ENCODE measurements around the gene TSPAN5.
"Not testable (repeated sequence)": the region's sequence is repeated elsewhere in the genome, so short reads cannot be mapped to it uniquely, and the experiment has no call there.

Gene TSPAN5

GRCh38 chr4:98457422-98457821 is 201.0 kb downstream of the TSPAN5 start:
- not testable (repeated sequence) for H3K9me3 ChIP-seq (ENCODE audit: low read length); H3K36me3 ChIP-seq (ENCODE audit: insufficient read depth, low read length); H3K9ac ChIP-seq (ENCODE audit: low read length); H3K4me3 ChIP-seq (ENCODE audit: low read depth in 1 of 2, low read length in 2 of 2); H3K27ac ChIP-seq (ENCODE audit: low read depth, low read length); H3K27me3 ChIP-seq (ENCODE audit: control insufficient read depth in 1 of 2, insufficient read depth in 2 of 2, low read length in 2 of 2); H3K4me1 ChIP-seq (ENCODE audit: insufficient read depth, low read length)

- Histone ChIP-seq H3K27ac (ENCODE audit: low read depth, low read length) (no peak overlapping the region), H3K4me3 (ENCODE audit: low read depth in 1 of 2, low read length in 2 of 2) (no peak overlapping the region), H3K4me1 (ENCODE audit: insufficient read depth, low read length) (no peaks in the 10 kb centered on the region), H3K36me3 (ENCODE audit: insufficient read depth, low read length) (no peaks in the 10 kb centered on the region), H3K9ac (ENCODE audit: low read length) (no peak overlapping the region), H3K9me3 (ENCODE audit: low read length) (no peaks in the 10 kb centered on the region), H3K27me3 (ENCODE audit: control insufficient read depth in 1 of 2, insufficient read depth in 2 of 2, low read length in 2 of 2) (no peaks in the 10 kb centered on the region)
Observed at GRCh38 chr4:98452091-98452490, 206.3 kb downstream of the TSPAN5 start.

GRCh38 chr4:98448908-98449307 is 209.5 kb downstream of the TSPAN5 start:
- H3K9me3 ChIP-seq (ENCODE audit: low read length), result no peaks in the 10 kb centered on the region
- no peak overlapping the region for H3K9ac ChIP-seq (ENCODE audit: low read length)
- no peaks in the 10 kb centered on the region for H3K36me3 ChIP-seq (ENCODE audit: insufficient read depth, low read length)
- H3K27ac ChIP-seq (ENCODE audit: low read depth, low read length), result no peak overlapping the region
- H3K4me1 ChIP-seq (ENCODE audit: insufficient read depth, low read length), result no peaks in the 10 kb centered on the region
- H3K27me3 ChIP-seq (ENCODE audit: control insufficient read depth in 1 of 2, insufficient read depth in 2 of 2, low read length in 2 of 2), result no peaks in the 10 kb centered on the region
- H3K4me3 ChIP-seq (ENCODE audit: low read depth in 1 of 2, low read length in 2 of 2), result no peak overlapping the region

GRCh38 chr4:98447648-98448047 is 210.8 kb downstream of the TSPAN5 start:
- H3K27ac ChIP-seq (ENCODE audit: low read depth, low read length), result no peak overlapping the region
- no peaks in the 10 kb centered on the region for H3K27me3 ChIP-seq (ENCODE audit: control insufficient read depth in 1 of 2, insufficient read depth in 2 of 2, low read length in 2 of 2)
- no peak overlapping the region for H3K4me3 ChIP-seq (ENCODE audit: low read depth in 1 of 2, low read length in 2 of 2)

GRCh38 chr4:98446499-98447375 is 211.7 kb downstream of the TSPAN5 start:
- Histone ChIP-seq H3K4me1 (ENCODE audit: insufficient read depth, low read length) (no peaks in the 10 kb centered on the region), H3K27ac (ENCODE audit: low read depth, low read length) (no peak overlapping the region), H3K36me3 (ENCODE audit: insufficient read depth, low read length) (peaks cover 6% of the 10 kb centered on the region), H3K9me3 (ENCODE audit: low read length) (no peaks in the 10 kb centered on the region), H3K27me3 (ENCODE audit: control insufficient read depth in 1 of 2, insufficient read depth in 2 of 2, low read length in 2 of 2) (no peaks in the 10 kb centered on the region), H3K9ac (ENCODE audit: low read length) (no peak overlapping the region), H3K4me3 (ENCODE audit: low read depth in 1 of 2, low read length in 2 of 2) (no peak overlapping the region)

More at GRCh38 chr4:98447648-98448047, 210.8 kb downstream of the TSPAN5 start:
- no peak overlapping the region for H3K9ac ChIP-seq (ENCODE audit: low read length)
- H3K9me3 ChIP-seq (ENCODE audit: low read length), result no peaks in the 10 kb centered on the region
- H3K36me3 ChIP-seq (ENCODE audit: insufficient read depth, low read length), result peaks cover 6% of the 10 kb centered on the region
- H3K4me1 ChIP-seq (ENCODE audit: insufficient read depth, low read length), result no peaks in the 10 kb centered on the region

- Histone ChIP-seq H3K4me3 (ENCODE audit: low read depth in 1 of 2, low read length in 2 of 2) (no peak overlapping the region), H3K36me3 (ENCODE audit: insufficient read depth, low read length) (peaks cover 6% of the 10 kb centered on the region), H3K9ac (ENCODE audit: low read length) (no peak overlapping the region)
Observed at GRCh38 chr4:98444371-98444770, 214.0 kb downstream of the TSPAN5 start.

GRCh38 chr4:98434816-98435215 is 223.6 kb downstream of the TSPAN5 start:
- peaks cover 6% of the 10 kb centered on the region for H3K36me3 ChIP-seq (ENCODE audit: insufficient read depth, low read length)
- H3K9ac ChIP-seq (ENCODE audit: low read length), result no peak overlapping the region
- H3K9me3 ChIP-seq (ENCODE audit: low read length), result no peaks in the 10 kb centered on the region
- H3K4me1 ChIP-seq (ENCODE audit: insufficient read depth, low read length), result no peaks in the 10 kb centered on the region
- H3K27me3 ChIP-seq (ENCODE audit: control insufficient read depth in 1 of 2, insufficient read depth in 2 of 2, low read length in 2 of 2), result no peaks in the 10 kb centered on the region
- H3K27ac ChIP-seq (ENCODE audit: low read depth, low read length), result no peak overlapping the region
- no peak overlapping the region for H3K4me3 ChIP-seq (ENCODE audit: low read depth in 1 of 2, low read length in 2 of 2)

More at GRCh38 chr4:98444371-98444770, 214.0 kb downstream of the TSPAN5 start:
- Histone ChIP-seq H3K27ac (ENCODE audit: low read depth, low read length) (no peak overlapping the region), H3K27me3 (ENCODE audit: control insufficient read depth in 1 of 2, insufficient read depth in 2 of 2, low read length in 2 of 2) (no peaks in the 10 kb centered on the region), H3K4me1 (ENCODE audit: insufficient read depth, low read length) (no peaks in the 10 kb centered on the region), H3K9me3 (ENCODE audit: low read length) (no peaks in the 10 kb centered on the region)

- no peaks in the 10 kb centered on the region for H3K27me3 ChIP-seq (ENCODE audit: control insufficient read depth in 1 of 2, insufficient read depth in 2 of 2, low read length in 2 of 2)
- H3K36me3 ChIP-seq (ENCODE audit: insufficient read depth, low read length), result peaks cover 6% of the 10 kb centered on the region
- H3K9me3 ChIP-seq (ENCODE audit: low read length), result no peaks in the 10 kb centered on the region
- H3K4me1 ChIP-seq (ENCODE audit: insufficient read depth, low read length), result no peaks in the 10 kb centered on the region
- H3K9ac ChIP-seq (ENCODE audit: low read length), result no peak overlapping the region
- H3K4me3 ChIP-seq (ENCODE audit: low read depth in 1 of 2, low read length in 2 of 2), result no peak overlapping the region
- no peak overlapping the region for H3K27ac ChIP-seq (ENCODE audit: low read depth, low read length)
Observed at GRCh38 chr4:98433691-98434090, 224.7 kb downstream of the TSPAN5 start.

GRCh38 chr4:98430708-98431403 is 227.6 kb downstream of the TSPAN5 start:
- peaks cover 6% of the 10 kb centered on the region for H3K36me3 ChIP-seq (ENCODE audit: insufficient read depth, low read length)
- H3K27me3 ChIP-seq (ENCODE audit: control insufficient read depth in 1 of 2, insufficient read depth in 2 of 2, low read length in 2 of 2), result no peaks in the 10 kb centered on the region
- no peak overlapping the region for H3K27ac ChIP-seq (ENCODE audit: low read depth, low read length)
- no peaks in the 10 kb centered on the region for H3K9me3 ChIP-seq (ENCODE audit: low read length)
- H3K4me3 ChIP-seq (ENCODE audit: low read depth in 1 of 2, low read length in 2 of 2), result no peak overlapping the region
- H3K4me1 ChIP-seq (ENCODE audit: insufficient read depth, low read length), result no peaks in the 10 kb centered on the region
- H3K9ac ChIP-seq (ENCODE audit: low read length), result no peak overlapping the region

GRCh38 chr4:98423009-98423408 is 235.4 kb downstream of the TSPAN5 start:
- H3K9me3 ChIP-seq (ENCODE audit: low read length), result no peaks in the 10 kb centered on the region
- no peak overlapping the region for H3K27ac ChIP-seq (ENCODE audit: low read depth, low read length)
- H3K4me3 ChIP-seq (ENCODE audit: low read depth in 1 of 2, low read length in 2 of 2), result no peak overlapping the region
- H3K9ac ChIP-seq (ENCODE audit: low read length), result no peak overlapping the region
- H3K36me3 ChIP-seq (ENCODE audit: insufficient read depth, low read length), result peaks cover 10% of the 10 kb centered on the region
- no peaks in the 10 kb centered on the region for H3K27me3 ChIP-seq (ENCODE audit: control insufficient read depth in 1 of 2, insufficient read depth in 2 of 2, low read length in 2 of 2)
- no peaks in the 10 kb centered on the region for H3K4me1 ChIP-seq (ENCODE audit: insufficient read depth, low read length)

- Histone ChIP-seq H3K36me3 (ENCODE audit: insufficient read depth, low read length) (peaks cover 10% of the 10 kb centered on the region), H3K4me3 (ENCODE audit: low read depth in 1 of 2, low read length in 2 of 2) (no peak overlapping the region), H3K27ac (ENCODE audit: low read depth, low read length) (no peak overlapping the region), H3K9me3 (ENCODE audit: low read length) (no peaks in the 10 kb centered on the region), H3K4me1 (ENCODE audit: insufficient read depth, low read length) (no peaks in the 10 kb centered on the region), H3K27me3 (ENCODE audit: control insufficient read depth in 1 of 2, insufficient read depth in 2 of 2, low read length in 2 of 2) (no peaks in the 10 kb centered on the region), H3K9ac (ENCODE audit: low read length) (no peak overlapping the region)
Observed at GRCh38 chr4:98421111-98421510, 237.3 kb downstream of the TSPAN5 start.
